Cerebellar nuclear complex (tissue), 1 donor: ENCODE measurements around the gene ALG5.

Experiments used
- DNase-seq, 2 experiments: peaks; one replicate each; lab custom pipeline; 2025; lab: John Stamatoyannopoulos, UW

ALG5 gene

DNA sequence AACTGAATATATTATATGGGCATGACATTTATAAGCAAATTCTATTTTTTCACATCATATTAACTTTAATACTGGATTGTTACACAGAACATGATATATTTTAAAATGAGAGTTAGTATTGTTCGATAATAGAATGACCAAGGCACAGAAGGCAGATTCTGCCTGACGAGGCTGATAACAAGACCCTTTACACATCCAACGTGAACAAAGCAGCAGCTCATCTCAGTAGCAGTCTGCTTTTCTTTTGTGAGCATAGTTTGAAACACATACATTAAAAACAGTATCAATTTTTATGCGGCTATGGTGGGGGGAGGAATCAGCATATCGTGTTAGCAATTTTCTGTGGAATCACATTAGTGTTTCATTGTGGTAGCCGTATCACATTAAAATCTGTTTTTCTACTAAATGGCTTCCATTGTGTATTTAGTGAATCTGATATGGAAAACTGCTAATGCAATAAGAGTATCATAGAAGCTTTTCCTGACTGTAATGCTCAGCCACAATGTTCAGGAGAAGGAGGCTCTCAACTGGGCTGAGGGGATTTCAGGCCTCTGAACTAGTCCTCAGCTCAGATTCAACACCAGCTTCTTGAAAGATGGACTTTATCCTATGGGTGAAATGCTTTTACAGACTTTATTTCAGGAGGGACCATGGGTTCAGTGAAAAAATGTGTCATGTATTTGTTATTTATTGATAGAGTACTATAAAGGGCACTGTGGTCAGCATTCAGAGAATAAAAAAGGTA, 83.1 kb downstream of the ALG5 start:
- DNase-seq = no peak

DNA sequence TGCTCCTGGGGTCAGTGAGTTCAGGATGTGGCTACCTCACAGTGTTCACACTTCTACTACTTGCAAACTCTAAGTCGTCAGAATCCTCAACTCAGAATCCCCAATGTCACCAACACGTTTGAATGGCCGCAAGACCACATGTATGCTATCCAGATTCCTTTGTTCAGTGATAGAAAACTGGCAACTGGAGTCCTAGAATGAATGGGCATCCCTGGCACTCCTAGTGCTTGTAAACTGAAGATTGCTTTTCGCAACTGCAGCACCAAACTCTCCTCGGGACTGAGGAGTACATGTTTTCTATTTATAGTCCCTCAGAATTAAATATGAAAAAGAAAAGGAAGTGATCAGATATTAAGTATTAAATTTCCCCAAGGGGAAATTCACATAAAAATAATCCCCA, 84.0 kb downstream of the ALG5 start:
- no peak for DNase-seq

DNA sequence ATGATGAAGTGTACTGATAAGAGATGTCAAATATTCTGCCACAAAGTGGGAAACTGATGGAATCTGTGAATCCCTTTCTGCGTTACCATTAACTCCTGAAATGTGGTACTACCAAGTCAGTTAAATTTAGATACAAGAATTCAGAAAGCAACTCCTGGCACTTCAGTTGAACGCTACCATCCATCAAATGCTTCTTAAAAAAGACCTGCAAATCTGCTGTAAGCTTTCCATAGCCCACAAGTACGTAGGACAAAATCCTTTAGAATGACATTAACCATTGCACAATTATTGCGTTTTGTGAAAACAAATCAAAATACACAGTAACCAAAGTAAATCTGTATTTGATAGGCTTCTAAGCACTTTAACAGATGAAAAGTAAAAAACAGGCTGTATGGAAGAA, 84.5 kb downstream of the ALG5 start:
- DNase-seq = no peak

- no peak for DNase-seq
These were observed 85.7 kb downstream of the ALG5 start for GRCh38 chr13:36913463-36913862.

GRCh38 chr13:36912973-36913372, 86.2 kb downstream of the ALG5 start:
- DNase-seq = no peak

GRCh38 chr13:36912369-36912768, 86.8 kb downstream of the ALG5 start:
- DNase-seq = no peak

GRCh38 chr13:36910545-36910944, 88.6 kb downstream of the ALG5 start:
- DNase-seq = no peak

- DNase-seq = no peak
These were observed 91.3 kb downstream of the ALG5 start for GRCh38 chr13:36907821-36908220.

DNA sequence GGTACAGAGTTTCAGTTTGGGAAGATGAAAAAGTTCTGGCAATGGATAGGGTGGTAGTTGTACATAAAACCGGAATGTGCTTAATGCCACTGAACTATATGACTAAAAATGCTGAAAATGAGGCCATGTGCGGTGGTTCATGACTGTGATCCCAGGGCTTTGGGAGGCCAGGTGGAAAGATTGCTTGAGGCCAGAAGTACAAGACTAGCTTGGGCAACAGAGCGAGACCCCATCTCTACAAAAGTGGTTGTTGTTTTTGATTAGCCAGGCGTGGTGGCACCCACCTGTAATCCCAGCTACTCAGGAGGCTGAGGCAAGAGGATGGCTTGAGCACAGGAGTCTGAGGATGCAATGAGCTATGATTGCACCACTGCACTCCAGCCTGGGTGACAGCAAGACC, 91.9 kb downstream of the ALG5 start:
- DNase-seq = no peak

- DNase-seq = no peak
These were observed 93.2 kb downstream of the ALG5 start for GRCh38 chr13:36905944-36906343.

DNA sequence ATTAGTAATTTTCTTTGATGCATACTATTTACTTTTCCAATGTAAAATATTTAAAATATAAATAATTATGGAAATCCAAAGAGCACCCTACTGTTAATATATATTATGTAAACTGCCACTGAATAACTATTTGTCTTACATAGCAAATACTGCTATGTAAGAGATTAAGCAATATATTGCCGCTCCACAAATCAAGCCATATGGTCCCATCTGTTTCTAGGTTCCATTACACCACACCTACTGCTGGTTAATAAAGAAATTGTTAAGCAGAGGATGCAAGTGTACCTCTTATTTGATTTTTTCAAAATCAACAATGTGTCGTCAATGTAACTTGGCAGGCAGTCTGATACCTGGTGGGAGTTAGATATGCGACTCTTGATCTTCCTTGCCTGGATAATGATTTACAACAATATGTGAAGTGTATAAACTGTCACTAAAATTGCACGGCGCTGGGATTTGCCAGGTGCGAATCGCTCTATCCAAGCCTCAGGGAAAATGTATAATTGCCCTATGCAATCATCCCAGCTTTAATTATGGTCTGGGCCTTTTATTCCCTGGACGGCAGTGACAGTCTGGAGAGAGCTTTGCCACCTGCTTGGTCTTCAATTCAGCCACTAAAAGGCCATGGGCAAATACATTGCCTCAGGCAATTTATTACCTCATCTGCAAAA, 95.1 kb downstream of the ALG5 start:
- no peak for DNase-seq
